HL-60 (cell line): ENCODE data around the gene NUDT3.

Experiments
- DNase-seq, 2 experiments: peaks; one replicate each; pipeline ENCODE4 v3.0.0-alpha.2; 2010 to 2020; ENCODE audit warnings: low read depth in 1 of 2, low spot score in 1 of 2
- H3K27ac ChIP-seq: fragments of 250-450 bp; sonication (Bioruptor Pico); replicated peaks from 2 replicates; pipeline ENCODE4 v1.5.1; 2020; ENCODE audit warnings: mild to moderate bottlenecking, moderate library complexity
- H3K27me3 ChIP-seq: fragments of 250-450 bp; sonication (Bioruptor Pico); 2 replicates; pipeline ENCODE4 v1.5.1; 2021; ENCODE audit warnings: mild to moderate bottlenecking, moderate library complexity; ENCODE audit not compliant: insufficient read depth, poor library complexity, severe bottlenecking
- H3K4me3 ChIP-seq: replicated peaks from 2 replicates; pipeline ENCODE4 v1.5.1; 2011; ENCODE audit warnings: mild to moderate bottlenecking, control low read depth, low read length; ENCODE audit not compliant: insufficient read depth
- GABPA ChIP-seq: IDR thresholded peaks from 2 replicates; pipeline ENCODE4 v1.6.1; 2012; ENCODE audit warnings: low read depth
- POLR2AphosphoS5 ChIP-seq: IDR thresholded peaks from 2 replicates; pipeline ENCODE4 v1.6.1; 2012; ENCODE audit warnings: low read depth
- REST ChIP-seq: IDR thresholded peaks from 2 replicates; pipeline ENCODE4 v1.6.1; 2012; ENCODE audit warnings: low read depth; ENCODE audit not compliant: insufficient replicate concordance
- SPI1 ChIP-seq: IDR thresholded peaks from 2 replicates; pipeline ENCODE4 v1.6.1; 2012; ENCODE audit warnings: low read depth, mild to moderate bottlenecking, borderline replicate concordance
- TF ChIP-seq, protein P1 (sequence below): IDR thresholded peaks from one replicate; pipeline ENCODE4 v1.5.1; 2011; ENCODE audit warnings: low read length, control low read depth, inconsistent platforms; ENCODE audit not compliant: insufficient read depth

NUDT3 gene

DNA sequence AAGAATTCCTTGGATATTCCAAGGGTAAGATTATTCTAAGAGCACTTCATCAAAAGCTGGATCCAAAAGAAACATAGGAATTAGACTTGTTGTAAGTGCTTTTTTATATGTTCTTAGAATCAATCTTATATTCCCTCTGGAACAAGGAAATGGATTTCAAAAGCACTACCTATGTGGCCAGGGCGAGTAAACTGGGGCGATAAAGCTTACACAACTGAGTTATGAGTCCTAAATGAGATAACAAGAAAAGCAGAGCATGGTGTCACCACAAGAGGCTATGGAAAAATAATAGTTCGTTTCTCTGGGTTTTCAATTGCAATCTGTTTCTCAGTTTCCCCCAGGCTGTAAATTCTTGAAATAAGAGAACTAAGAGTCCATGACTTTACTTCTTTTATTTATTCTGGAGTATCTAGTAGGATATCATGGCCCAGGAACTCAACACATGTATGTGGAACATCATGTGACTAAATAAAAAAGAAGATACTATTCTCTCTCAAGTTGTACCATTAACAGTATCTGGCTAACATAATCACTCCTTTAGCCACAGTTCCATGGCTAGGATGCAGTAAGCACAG, 51.5 kb downstream of the NUDT3 start:
- H3K27ac ChIP-seq, result no peak overlapping the region
- DNase-seq, result no peak
- TF ChIP-seq GABPA (no peak), POLR2AphosphoS5 (no peak), SPI1 (no peak), REST (no peak)
- TF ChIP-seq, protein P1, sequence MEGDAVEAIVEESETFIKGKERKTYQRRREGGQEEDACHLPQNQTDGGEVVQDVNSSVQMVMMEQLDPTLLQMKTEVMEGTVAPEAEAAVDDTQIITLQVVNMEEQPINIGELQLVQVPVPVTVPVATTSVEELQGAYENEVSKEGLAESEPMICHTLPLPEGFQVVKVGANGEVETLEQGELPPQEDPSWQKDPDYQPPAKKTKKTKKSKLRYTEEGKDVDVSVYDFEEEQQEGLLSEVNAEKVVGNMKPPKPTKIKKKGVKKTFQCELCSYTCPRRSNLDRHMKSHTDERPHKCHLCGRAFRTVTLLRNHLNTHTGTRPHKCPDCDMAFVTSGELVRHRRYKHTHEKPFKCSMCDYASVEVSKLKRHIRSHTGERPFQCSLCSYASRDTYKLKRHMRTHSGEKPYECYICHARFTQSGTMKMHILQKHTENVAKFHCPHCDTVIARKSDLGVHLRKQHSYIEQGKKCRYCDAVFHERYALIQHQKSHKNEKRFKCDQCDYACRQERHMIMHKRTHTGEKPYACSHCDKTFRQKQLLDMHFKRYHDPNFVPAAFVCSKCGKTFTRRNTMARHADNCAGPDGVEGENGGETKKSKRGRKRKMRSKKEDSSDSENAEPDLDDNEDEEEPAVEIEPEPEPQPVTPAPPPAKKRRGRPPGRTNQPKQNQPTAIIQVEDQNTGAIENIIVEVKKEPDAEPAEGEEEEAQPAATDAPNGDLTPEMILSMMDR, result no peak
- no peaks in the 10 kb centered on the region for H3K27me3 ChIP-seq
- no peak overlapping the region for H3K4me3 ChIP-seq

DNA sequence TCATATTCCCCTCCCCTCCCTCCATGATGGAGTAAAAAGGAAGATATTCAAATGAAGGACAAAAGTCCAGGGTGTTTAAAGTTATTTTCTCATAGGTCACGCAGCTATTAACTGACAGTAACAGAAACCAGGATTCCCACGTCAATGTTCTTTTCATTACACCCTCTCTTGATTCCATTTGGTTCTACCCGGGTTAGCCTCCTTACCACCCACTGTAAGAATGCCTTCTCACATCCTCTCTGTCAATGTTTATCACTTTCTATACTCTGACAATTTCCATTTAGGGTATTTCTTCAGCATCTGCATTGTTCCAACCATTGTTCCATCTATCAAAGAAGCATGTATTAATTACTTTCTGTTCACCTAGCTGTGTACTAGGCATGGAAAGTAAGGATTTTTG, 52.1 kb downstream of the NUDT3 start:
- no peak for DNase-seq
- no peak for TF ChIP-seq POLR2AphosphoS5
- no peak for TF ChIP-seq GABPA
- TF ChIP-seq, protein P1, result no peak
- no peak for TF ChIP-seq REST
- TF ChIP-seq SPI1, result no peak
- no peak overlapping the region for H3K27ac ChIP-seq
- no peaks in the 10 kb centered on the region for H3K27me3 ChIP-seq
- no peak overlapping the region for H3K4me3 ChIP-seq

DNA sequence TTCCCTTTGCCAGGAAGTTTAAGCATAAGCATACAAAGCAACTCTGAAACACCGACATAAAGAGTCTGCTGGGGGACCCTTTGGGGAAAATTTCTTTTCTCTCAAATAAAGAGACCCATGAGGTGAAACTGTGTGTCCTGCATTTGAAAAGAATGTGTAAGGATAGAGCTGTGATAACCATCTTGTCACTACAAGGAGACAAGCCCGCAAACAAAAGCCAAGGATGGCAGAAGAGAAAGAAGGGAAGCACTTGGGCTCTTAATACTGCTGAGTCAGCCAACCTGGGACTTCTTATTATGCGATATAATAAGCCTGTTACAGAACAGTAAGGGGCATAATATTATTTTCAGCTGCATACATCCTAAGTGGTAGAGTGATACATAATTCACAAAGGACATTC, 52.5 kb downstream of the NUDT3 start:
- no peak for TF ChIP-seq POLR2AphosphoS5
- no peak for TF ChIP-seq SPI1
- TF ChIP-seq, protein P1, result no peak
- TF ChIP-seq GABPA, result no peak
- TF ChIP-seq REST, result no peak
- H3K27ac ChIP-seq, result no peak overlapping the region
- H3K27me3 ChIP-seq, result no peaks in the 10 kb centered on the region
- DNase-seq, result no peak
- no peak overlapping the region for H3K4me3 ChIP-seq
